Stimulated activated CD8-positive, alpha-beta memory T cell treated with anti-CD3 and anti-CD28 coated beads, Interleukin-12 subunit alpha, Interleukin-12 subunit beta, amount 100 ng/mL, for 24 hours (primary cell): ENCODE measurements around the gene CWC25.
A peak's percentile ranks its signal among the peaks of the same experiment; 100 is the strongest.

Source experiments
- DNase-seq: peaks from one replicate; pipeline ENCODE4 v3.0.0-alpha.2; 2020; ENCODE audit errors: extremely low read depth

CWC25 gene

DNA sequence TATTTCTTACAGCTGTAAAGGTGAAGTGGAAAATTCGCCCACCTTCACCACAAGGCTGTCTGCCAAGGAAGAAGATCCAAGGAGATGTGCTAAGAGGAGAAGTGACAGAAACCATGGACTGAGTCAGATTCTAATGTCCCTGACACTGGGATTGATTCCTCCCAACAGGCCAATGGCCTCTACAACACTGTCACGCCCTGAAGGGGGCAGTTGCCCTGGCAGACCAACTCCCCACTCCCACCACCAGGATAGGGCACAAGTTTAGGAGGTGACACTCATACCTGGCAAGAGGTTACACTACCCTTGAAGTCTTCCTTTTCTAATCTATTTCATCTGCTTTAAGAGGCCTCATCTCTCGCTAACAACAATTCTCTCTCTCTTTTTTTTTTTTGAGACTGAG is 41.9 kb downstream of the CWC25 start:
- no peak for DNase-seq

DNA sequence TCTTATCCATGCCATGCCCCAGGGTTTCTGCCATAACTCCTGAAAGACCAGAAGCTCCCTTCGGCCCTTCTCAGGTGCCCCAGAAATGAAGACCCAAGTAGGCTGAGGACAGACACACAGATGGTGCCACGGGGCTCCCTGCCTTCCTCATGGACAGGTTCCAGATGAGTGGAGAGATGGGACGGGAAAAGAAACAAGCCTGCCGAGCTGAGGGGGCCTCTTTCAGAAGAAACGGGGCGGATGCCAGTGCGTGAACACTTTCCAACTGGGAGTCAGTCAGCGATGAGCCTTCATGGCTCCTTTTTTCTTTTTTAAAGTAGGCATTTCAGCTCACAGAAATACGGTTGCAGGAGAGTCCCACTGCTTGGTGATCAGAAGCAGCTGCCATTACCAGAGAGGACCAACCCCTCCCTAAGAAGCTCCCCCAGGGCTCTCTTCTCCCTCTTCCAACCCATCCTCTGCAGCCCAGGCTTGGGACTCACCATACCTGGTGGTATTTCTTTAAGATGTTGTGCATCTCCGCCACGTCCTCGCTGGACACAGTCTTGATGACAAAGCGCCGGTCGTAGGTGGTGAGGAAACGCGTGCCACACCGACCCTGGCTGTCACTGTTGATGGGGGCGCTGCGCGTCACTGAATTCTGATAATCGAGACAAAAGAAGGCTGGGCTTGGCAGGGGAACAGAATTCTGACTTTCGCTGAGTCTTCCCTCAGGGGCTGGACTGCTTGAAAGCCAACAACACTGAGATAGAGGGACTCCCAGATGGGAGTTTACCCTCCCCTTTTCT is 45.0 kb downstream of the CWC25 start:
- DNase-seq, result no peak

DNA sequence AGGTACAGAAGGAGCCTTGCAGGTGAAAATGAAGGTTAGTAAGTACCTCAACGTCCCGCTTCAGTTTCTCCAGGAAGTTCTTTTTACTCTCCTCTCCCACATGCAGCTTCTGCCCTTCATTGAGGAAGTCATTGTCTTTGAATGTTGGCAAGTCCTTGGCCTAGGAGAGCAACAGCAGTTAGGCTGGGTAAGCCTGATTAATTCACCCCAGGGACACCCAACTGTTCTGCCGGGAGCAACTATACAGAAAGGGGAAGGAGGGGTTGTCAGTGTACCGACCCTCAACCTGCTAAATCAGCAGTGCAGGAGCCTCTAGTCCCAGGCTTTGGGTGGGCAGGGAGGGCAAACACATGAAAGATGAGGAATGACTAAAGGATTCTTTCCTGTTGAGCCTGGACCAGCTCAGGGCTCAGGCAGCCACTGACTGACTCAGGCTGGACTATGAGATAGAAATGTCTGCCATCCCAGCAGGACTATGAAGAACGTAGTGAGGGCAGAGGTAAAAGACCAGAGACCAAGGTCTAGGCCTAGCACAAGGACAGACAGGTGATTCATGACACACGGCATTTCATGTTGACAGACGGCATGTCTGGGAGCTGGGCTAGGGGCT is 47.4 kb downstream of the CWC25 start:
- DNase-seq, result no peak

DNA sequence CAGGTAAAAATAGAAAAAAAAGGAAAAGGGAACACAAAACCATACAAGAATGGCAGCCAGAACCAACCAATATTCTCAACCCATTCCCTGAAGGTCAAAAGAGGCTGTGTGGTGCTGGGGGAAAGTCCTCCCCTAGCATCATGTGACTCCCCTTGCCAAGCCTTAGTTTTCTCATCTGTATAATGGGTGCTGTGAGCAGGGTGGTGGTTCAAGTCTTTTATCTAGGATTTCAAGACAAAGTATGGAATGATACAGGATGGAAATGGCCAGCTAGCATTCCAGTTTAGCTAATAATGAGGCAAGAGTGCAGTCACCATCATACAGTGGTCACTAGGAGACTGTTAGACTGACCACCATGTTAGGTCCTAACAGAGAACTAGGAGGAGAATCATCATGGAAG is 51.9 kb downstream of the CWC25 start:
- DNase-seq, result no peak

DNA sequence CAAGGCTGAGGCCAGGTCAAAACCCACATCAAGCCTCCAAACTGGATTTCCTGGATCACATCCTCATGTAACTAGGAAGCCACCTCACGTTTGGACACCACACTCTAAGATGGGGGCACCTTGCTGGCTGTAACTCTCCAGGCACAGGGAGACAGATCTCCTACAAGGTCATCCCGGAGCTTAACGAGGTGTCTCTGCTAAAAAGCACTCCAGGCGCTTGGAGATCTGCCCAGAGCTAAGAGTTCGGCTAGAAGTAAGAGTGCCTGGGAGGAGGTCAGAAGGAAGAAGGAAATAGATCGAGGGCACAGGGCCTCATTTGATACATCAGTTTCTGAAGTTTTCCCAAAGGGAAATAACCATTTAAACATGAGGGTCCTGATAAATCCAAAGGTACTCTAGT is 56.7 kb downstream of the CWC25 start:
- DNase-seq, result no peak

DNA sequence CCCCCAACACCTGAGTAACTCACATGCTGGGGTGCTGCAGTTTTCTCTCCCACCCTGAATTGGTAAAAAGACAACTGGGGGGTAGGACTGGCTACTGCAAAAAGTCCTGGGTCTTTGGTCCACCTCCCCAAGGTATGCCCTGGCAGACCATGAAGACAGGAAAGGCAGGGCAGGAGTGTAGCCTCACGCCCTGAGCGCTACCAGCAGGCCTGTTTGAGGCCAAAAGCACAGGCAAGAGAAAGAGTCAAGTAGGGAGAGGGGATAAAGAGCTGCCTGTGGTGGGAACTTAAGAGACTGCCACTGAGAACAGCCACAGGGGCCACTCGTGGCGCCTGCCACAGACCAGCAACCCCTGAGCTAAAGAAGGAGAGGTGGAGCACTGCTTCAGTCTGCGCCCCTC is 58.8 kb downstream of the CWC25 start:
- DNase-seq, result no peak

DNA sequence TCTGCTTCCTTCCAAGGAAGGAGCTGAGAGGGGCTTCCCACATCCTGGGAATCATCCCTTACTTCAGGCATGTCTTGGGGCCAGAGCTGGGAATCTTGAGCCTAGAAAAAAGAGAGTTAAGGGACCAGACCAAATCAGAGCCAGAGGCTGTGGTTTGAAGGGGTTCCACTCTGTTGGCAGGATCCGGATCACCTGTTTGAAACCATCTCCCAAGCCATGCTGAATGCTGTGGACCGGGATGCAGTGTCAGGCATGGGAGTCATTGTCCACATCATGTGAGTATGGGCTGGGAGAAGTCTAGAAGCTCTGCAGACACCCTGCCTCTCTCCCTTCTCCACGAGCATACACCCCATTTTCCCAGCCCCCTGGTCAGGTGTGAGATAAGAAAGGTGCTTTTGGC is 62.9 kb downstream of the CWC25 start:
- DNase-seq, result no peak

DNA sequence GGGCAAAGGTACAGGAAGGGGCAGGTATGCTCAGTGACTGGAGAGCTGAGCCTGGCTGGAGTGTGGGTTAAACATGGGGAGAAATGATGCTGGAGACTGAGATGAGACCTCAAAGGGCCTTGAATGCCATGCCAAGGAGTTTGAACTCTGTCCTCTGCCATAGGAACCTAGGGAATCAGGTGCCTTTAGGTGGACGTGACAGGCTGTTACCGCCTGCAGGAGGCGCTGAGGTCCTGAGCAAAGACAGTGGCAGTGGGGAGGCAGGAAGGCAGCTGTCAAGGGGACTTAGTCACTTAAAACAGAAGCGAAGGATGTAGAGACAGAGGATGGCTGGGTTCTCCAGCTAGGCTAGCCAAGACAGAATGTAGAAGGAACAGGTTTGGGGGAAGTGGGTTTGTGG is 63.5 kb downstream of the CWC25 start:
- DNase-seq, result no peak

DNA sequence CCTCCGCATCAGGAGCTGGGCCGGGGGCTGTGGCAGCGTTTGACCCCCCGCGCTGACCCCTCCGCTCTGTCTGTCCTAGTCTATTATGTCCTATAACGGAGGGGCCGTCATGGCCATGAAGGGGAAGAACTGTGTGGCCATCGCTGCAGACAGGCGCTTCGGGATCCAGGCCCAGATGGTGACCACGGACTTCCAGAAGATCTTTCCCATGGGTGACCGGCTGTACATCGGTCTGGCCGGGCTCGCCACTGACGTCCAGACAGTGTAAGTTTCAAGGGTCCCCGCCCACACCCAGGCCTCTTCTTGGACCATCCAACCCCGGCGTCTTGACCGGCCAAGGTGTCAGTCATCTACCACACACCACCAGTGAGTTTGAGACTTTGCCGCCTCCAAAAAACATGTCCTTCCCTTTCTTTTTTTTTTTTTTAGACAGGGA is 72.0 kb downstream of the CWC25 start:
- DNase-seq, result no peak

DNA sequence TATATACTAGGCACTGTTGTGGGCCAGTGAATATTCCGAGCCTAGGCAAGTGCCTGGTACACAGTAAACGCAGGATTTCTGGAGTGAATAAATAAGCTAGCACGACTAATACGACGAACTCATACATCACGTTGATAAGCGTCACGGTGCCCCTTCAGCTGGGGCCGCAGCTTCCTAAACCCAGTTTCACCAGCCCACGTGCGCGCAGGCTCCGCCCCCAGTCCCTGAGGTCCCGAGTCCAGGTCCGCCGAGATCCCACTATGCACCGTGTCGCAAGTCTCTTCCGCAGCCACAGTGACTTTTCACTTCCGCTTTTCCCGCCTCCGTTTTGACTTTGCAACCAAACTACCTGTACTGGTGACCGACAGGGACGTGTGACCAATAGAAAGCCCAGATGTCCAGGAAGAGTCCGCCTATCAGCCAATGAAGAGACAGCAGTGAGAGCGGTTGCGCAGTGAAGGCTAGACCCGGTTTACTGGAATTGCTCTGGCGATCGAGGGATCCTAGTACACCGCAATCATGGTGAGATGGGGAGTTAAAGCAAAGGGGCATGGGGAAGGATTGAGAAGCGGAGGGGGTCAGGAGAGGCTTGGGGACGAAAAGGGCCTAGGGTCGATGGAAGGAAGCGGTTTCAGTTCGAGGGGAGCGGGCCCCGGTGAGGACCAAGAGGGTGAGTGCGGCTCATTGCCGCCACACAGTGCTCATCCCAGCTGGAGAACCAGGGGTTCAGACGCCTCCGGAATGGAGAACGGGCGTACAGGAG is 72.6 kb downstream of the CWC25 start, which contains the start of gene PSMB3:
Gene PSMB3 (plus strand): TSS at position 434 of the 763 bp plus-strand sequence. CDS start 86 bp downstream, at position 520.
- peak; percentile 94 for DNase-seq

DNA sequence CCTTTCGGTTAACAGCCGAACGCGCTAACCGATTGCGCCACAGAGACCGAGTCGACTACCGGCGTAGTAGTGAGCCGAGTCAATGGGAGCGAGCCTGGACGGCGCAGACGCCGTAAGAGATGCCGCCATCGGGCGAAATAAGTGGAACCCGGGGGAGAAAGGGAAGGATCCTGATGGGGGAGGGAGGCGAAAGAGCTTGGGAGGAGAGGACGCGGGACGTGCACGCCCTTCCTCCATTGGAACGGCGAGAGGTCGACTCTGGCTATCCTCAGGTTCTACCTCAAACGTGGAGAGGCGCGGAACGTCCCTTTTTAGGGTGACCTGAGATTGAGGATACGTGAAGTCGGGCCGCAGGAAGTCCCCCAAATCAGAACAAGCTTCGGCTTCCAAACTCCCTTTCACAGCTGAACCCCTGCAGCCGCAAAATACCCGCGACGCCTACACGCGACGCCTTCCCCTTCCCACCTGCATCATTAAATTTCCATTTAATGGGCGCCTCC is 73.3 kb downstream of the CWC25 start:
- peak; percentile 49 for DNase-seq

DNA sequence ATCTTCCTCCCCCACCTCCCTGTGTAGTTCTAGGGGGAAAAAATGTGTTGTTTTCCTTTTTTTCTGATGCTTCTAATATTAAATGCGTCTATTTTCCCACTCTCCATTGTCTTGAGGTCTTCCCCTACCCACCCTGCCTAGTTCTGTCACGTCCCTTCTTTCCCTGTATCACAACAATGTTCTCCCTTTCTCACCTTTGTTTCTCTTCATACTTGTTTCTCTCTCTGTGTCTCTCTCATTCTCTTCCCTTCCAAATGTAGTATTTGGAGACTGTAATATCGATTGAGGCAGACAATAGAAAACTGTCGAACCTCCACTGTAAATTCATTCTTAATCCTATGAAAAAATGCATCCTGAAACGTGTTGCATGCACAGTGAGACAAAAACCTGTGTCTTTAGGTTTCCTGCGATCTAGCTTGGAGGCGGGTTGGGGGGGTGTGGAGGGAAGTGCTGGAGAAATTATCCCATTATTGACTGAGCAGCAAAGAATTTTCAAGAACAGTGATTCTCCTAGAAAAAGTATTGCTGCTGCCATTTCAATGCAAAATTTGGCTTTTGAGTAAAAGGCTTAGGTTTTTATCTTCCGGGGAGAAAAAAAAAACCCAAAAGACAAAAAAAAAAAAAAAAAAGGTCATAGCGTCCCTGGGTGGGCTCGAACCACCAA is 73.8 kb downstream of the CWC25 start:
- no peak for DNase-seq
